ENCODE data around the gene SDR42E2. TPM values are rescaled to one million over a fixed set of nuclear protein-coding genes. Genes with fewer than 3 reads are reported as not detected.

The SDR42E2 gene
- polyA plus RNA-seq, 1 donor from 2014 or later = not detected

DNA sequence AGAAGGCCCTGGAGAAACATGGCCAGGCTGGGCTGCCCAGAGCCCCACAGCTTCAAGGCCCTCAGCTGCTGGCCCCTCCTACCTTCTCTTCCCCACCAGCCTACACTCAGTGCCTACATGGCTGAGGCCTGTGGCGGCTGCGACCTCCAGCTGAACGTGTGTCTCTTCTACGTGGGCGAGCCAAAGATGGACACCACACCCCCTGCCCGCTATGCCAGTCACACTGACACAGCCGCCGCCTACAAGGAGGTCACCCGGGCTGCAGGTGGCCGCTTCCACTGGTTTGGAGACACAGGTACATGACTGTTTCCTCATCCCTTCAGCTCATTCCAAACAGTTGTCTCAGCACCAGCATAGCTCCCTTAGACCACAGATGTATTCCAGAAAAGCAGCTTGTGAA, 29.5 kb upstream of the SDR42E2 start:
- no peaks in the 10 kb centered on the region for H3F3A ChIP-seq (ENCODE audit: insufficient read depth, low read length, poor library complexity, severe bottlenecking)
- no peak overlapping the region for H3K4me3 ChIP-seq (ENCODE audit: low read length)
- H3K79me2 ChIP-seq (replicated peaks; ENCODE audit: insufficient read depth, low read length) = no peaks in the 10 kb centered on the region
- no peak overlapping the region for H3K4me2 ChIP-seq (ENCODE audit: low read length)
- no peak for TF ChIP-seq EP300 (conservative IDR thresholded peaks at IDR 0.05; ENCODE audit: poor library complexity, severe bottlenecking)
- TF ChIP-seq, protein P1, sequence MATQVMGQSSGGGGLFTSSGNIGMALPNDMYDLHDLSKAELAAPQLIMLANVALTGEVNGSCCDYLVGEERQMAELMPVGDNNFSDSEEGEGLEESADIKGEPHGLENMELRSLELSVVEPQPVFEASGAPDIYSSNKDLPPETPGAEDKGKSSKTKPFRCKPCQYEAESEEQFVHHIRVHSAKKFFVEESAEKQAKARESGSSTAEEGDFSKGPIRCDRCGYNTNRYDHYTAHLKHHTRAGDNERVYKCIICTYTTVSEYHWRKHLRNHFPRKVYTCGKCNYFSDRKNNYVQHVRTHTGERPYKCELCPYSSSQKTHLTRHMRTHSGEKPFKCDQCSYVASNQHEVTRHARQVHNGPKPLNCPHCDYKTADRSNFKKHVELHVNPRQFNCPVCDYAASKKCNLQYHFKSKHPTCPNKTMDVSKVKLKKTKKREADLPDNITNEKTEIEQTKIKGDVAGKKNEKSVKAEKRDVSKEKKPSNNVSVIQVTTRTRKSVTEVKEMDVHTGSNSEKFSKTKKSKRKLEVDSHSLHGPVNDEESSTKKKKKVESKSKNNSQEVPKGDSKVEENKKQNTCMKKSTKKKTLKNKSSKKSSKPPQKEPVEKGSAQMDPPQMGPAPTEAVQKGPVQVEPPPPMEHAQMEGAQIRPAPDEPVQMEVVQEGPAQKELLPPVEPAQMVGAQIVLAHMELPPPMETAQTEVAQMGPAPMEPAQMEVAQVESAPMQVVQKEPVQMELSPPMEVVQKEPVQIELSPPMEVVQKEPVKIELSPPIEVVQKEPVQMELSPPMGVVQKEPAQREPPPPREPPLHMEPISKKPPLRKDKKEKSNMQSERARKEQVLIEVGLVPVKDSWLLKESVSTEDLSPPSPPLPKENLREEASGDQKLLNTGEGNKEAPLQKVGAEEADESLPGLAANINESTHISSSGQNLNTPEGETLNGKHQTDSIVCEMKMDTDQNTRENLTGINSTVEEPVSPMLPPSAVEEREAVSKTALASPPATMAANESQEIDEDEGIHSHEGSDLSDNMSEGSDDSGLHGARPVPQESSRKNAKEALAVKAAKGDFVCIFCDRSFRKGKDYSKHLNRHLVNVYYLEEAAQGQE (IDR thresholded peaks at IDR 0.05; ENCODE audit: borderline replicate concordance) = no peak
- TF ChIP-seq SMC3 (conservative IDR thresholded peaks at IDR 0.05; ENCODE audit: poor library complexity) = no peak
- TF ChIP-seq, protein P2, sequence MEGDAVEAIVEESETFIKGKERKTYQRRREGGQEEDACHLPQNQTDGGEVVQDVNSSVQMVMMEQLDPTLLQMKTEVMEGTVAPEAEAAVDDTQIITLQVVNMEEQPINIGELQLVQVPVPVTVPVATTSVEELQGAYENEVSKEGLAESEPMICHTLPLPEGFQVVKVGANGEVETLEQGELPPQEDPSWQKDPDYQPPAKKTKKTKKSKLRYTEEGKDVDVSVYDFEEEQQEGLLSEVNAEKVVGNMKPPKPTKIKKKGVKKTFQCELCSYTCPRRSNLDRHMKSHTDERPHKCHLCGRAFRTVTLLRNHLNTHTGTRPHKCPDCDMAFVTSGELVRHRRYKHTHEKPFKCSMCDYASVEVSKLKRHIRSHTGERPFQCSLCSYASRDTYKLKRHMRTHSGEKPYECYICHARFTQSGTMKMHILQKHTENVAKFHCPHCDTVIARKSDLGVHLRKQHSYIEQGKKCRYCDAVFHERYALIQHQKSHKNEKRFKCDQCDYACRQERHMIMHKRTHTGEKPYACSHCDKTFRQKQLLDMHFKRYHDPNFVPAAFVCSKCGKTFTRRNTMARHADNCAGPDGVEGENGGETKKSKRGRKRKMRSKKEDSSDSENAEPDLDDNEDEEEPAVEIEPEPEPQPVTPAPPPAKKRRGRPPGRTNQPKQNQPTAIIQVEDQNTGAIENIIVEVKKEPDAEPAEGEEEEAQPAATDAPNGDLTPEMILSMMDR (IDR thresholded peaks at IDR 0.05; ENCODE audit: poor library complexity, severe bottlenecking) = no peak
- no peak for TF ChIP-seq POLR2AphosphoS5 (IDR thresholded peaks at IDR 0.05)
- TF ChIP-seq MXI1 (conservative IDR thresholded peaks at IDR 0.05; ENCODE audit: poor library complexity, severe bottlenecking) = no peak
- H3K27ac ChIP-seq (ENCODE audit: low read length) = no peak overlapping the region
- no peaks in the 10 kb centered on the region for H3K9me2 ChIP-seq (ENCODE audit: insufficient read depth, low read length)
- no peak overlapping the region for H2AFZ ChIP-seq (ENCODE audit: low read depth, low read length)
- no peaks in the 10 kb centered on the region for H3K36me3 ChIP-seq (ENCODE audit: insufficient read depth, low read length)
- no peak overlapping the region for H3K9ac ChIP-seq (ENCODE audit: low read length)
- H3K27me3 ChIP-seq (ENCODE audit: insufficient read depth, low read depth, low read length) = no peaks in the 10 kb centered on the region
- H4K20me1 ChIP-seq (ENCODE audit: insufficient read depth) = no peaks in the 10 kb centered on the region
- H3K9me3 ChIP-seq (ENCODE audit: low read length) = no peaks in the 10 kb centered on the region

DNA sequence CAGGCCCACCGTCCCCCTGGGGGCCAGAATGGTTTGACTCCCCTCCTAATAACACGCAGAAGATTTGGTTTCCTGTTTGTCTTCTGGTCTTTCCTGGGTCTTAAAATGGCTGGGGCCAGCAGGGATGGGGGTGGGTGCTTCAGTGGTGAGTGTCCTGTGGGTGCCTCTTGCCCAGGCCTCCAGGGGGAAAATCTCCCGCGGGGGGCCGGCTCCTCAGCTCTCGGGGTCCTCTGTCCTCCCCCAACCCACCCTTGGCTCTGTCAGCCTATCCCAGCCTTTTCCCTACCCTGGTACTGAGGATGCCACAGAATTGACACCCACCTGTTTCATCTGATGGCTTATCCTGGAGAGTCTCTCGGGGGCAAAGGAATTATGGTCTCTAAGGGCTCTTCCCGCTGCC, 23.8 kb upstream of the SDR42E2 start:
- TF ChIP-seq EZH2 (IDR thresholded peaks at IDR 0.05; ENCODE audit: borderline replicate concordance, insufficient read depth, low read length, poor library complexity, severe bottlenecking) (no peak), RAD21 (conservative IDR thresholded peaks at IDR 0.05) (no peak), MXI1 (conservative IDR thresholded peaks at IDR 0.05; ENCODE audit: poor library complexity, severe bottlenecking) (no peak), TAF1 (IDR thresholded peaks at IDR 0.05; ENCODE audit: low read depth) (no peak), EP300 (conservative IDR thresholded peaks at IDR 0.05; ENCODE audit: poor library complexity, severe bottlenecking) (no peak), SMC3 (conservative IDR thresholded peaks at IDR 0.05; ENCODE audit: poor library complexity) (no peak), POLR2AphosphoS5 (IDR thresholded peaks at IDR 0.05) (no peak)
- TF ChIP-seq, protein P2 (IDR thresholded peaks at IDR 0.05; ENCODE audit: poor library complexity, severe bottlenecking) = no peak
- TF ChIP-seq, protein P1 (IDR thresholded peaks at IDR 0.05; ENCODE audit: borderline replicate concordance) = no peak
- H3F3A ChIP-seq (ENCODE audit: insufficient read depth, low read length, poor library complexity, severe bottlenecking) = no peaks in the 10 kb centered on the region

More for the DNA sequence above, 23.8 kb upstream of the SDR42E2 start:
- H2AFZ ChIP-seq (ENCODE audit: low read depth, low read length) = no peak overlapping the region
- no peaks in the 10 kb centered on the region for H3K27me3 ChIP-seq (ENCODE audit: insufficient read depth, low read depth, low read length)
- no peaks in the 10 kb centered on the region for H3K9me3 ChIP-seq (ENCODE audit: low read length)
- H3K36me3 ChIP-seq (ENCODE audit: insufficient read depth, low read length) = no peaks in the 10 kb centered on the region
- no peak overlapping the region for H3K4me3 ChIP-seq (ENCODE audit: low read length)
- no peaks in the 10 kb centered on the region for H3K9me2 ChIP-seq (ENCODE audit: insufficient read depth, low read length)
- H4K20me1 ChIP-seq (ENCODE audit: insufficient read depth) = no peaks in the 10 kb centered on the region
- no peak overlapping the region for H3K9ac ChIP-seq (ENCODE audit: low read length)
- H3K79me2 ChIP-seq (replicated peaks; ENCODE audit: insufficient read depth, low read length) = no peaks in the 10 kb centered on the region
- H3K27ac ChIP-seq (ENCODE audit: low read length) = no peak overlapping the region
- no peak overlapping the region for H3K4me2 ChIP-seq (ENCODE audit: low read length)

Measured in neural cell (in vitro differentiated cells).